ENCODE data around the gene SMC5.

DNA sequence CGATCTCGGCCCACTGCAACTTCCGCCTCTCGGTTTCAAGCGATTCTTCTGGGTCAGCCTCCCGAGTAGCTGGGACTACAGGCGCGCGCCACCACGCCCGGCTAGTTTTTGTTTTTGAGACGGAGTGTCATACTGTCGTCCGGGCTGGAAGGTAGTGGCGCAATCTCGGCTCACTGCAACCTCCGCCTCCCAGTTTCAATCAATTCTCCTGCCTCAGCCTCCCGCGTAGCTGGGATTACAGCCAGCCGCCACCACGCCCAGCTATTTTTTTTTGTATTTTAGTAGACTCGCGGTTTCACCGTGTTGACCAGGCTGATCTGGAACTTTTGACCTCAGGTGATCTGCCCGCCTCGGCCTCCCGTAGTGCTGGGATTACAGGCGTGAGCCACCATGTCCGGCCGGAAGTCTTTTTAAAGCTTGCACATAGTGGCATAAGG is 1.2 kb downstream of the SMC5 start:
- TF ChIP-seq, protein P1, sequence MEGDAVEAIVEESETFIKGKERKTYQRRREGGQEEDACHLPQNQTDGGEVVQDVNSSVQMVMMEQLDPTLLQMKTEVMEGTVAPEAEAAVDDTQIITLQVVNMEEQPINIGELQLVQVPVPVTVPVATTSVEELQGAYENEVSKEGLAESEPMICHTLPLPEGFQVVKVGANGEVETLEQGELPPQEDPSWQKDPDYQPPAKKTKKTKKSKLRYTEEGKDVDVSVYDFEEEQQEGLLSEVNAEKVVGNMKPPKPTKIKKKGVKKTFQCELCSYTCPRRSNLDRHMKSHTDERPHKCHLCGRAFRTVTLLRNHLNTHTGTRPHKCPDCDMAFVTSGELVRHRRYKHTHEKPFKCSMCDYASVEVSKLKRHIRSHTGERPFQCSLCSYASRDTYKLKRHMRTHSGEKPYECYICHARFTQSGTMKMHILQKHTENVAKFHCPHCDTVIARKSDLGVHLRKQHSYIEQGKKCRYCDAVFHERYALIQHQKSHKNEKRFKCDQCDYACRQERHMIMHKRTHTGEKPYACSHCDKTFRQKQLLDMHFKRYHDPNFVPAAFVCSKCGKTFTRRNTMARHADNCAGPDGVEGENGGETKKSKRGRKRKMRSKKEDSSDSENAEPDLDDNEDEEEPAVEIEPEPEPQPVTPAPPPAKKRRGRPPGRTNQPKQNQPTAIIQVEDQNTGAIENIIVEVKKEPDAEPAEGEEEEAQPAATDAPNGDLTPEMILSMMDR (conservative IDR thresholded peaks at IDR 0.05; ENCODE audit: low read length): no peak
- no peak for TF ChIP-seq EZH2phosphoT487 (IDR thresholded peaks at IDR 0.05; ENCODE audit: borderline replicate concordance)

Data from Loucy (cell line).